IPS-18c (cell line): ENCODE data around the gene NFATC3.

Experiments
- H3K4me3 ChIP-seq: 2 replicates; pipeline ENCODE4 v1.7.0; 2013; ENCODE audit warnings: low read depth, mild to moderate bottlenecking, low read length, moderate library complexity; ENCODE audit not compliant: insufficient read depth
- H3K9me3 ChIP-seq: one replicate; pipeline ENCODE4 v1.6.1; 2013; ENCODE audit warnings: mild to moderate bottlenecking, low read length, moderate library complexity; ENCODE audit not compliant: control insufficient read depth, insufficient read depth

NFATC3 gene

GRCh38 chr16:68070249-68070730 is 14.9 kb upstream of the NFATC3 start:
- Histone ChIP-seq H3K9me3 (no peaks in the 10 kb centered on the region), H3K4me3 (no peak overlapping the region)

GRCh38 chr16:68070806-68071517 is 14.2 kb upstream of the NFATC3 start:
- Histone ChIP-seq H3K4me3 (no peak overlapping the region), H3K9me3 (no peaks in the 10 kb centered on the region)

- Histone ChIP-seq H3K4me3 (no peak overlapping the region), H3K9me3 (no peaks in the 10 kb centered on the region)
Measured at GRCh38 chr16:68071518-68071901, 13.7 kb upstream of the NFATC3 start.

GRCh38 chr16:68072038-68072695 is 13.0 kb upstream of the NFATC3 start:
- Histone ChIP-seq H3K4me3 (no peak overlapping the region), H3K9me3 (no peaks in the 10 kb centered on the region)

- H3K4me3 ChIP-seq: no peak overlapping the region
- H3K9me3 ChIP-seq: no peaks in the 10 kb centered on the region
Measured at GRCh38 chr16:68073902-68074760, 11.0 kb upstream of the NFATC3 start.

- no peaks in the 10 kb centered on the region for H3K9me3 ChIP-seq
- H3K4me3 ChIP-seq: no peak overlapping the region
Measured at GRCh38 chr16:68074850-68075555, 10.2 kb upstream of the NFATC3 start.

GRCh38 chr16:68075980-68076379 is 9.2 kb upstream of the NFATC3 start:
- H3K4me3 ChIP-seq: no peak overlapping the region

GRCh38 chr16:68076560-68076959 is 8.6 kb upstream of the NFATC3 start:
- Histone ChIP-seq H3K9me3 (no peaks in the 10 kb centered on the region), H3K4me3 (no peak overlapping the region)

More at GRCh38 chr16:68075980-68076379, 9.2 kb upstream of the NFATC3 start:
- no peaks in the 10 kb centered on the region for H3K9me3 ChIP-seq

GRCh38 chr16:68077866-68078700 is 7.1 kb upstream of the NFATC3 start:
- no peaks in the 10 kb centered on the region for H3K9me3 ChIP-seq
- no peak overlapping the region for H3K4me3 ChIP-seq

- Histone ChIP-seq H3K9me3 (peaks cover 3% of the 10 kb centered on the region), H3K4me3 (no peak overlapping the region)
Measured at GRCh38 chr16:68078701-68079375, 6.3 kb upstream of the NFATC3 start.

- peaks cover 3% of the 10 kb centered on the region for H3K9me3 ChIP-seq
- H3K4me3 ChIP-seq: no peak overlapping the region
Measured at GRCh38 chr16:68079376-68079625, 5.9 kb upstream of the NFATC3 start.

- H3K4me3 ChIP-seq: no peak overlapping the region
Measured at GRCh38 chr16:68079626-68080344, 5.4 kb upstream of the NFATC3 start.

GRCh38 chr16:68081861-68082628 is 3.1 kb upstream of the NFATC3 start:
- Histone ChIP-seq H3K9me3 (peaks cover 3% of the 10 kb centered on the region), H3K4me3 (no peak overlapping the region)

More at GRCh38 chr16:68079626-68080344, 5.4 kb upstream of the NFATC3 start:
- H3K9me3 ChIP-seq: peaks cover 3% of the 10 kb centered on the region

- Histone ChIP-seq H3K4me3 (no peak overlapping the region), H3K9me3 (peaks cover 3% of the 10 kb centered on the region)
Measured at GRCh38 chr16:68082629-68083238, 2.4 kb upstream of the NFATC3 start.
